HepG2 (cell line): ENCODE data around the gene TIRAP. TPM values are rescaled to one million over a fixed set of nuclear protein-coding genes. Genes with fewer than 3 reads are reported as not detected.

Experiments
- FOSL1 ChIP-seq: sonication (generic); formaldehyde crosslinking; IDR thresholded peaks from 2 replicates; pipeline ENCODE4 v1.9.0; 2021; ENCODE audit warnings: missing genetic modification reagents, borderline replicate concordance
- FOSL2 ChIP-seq: sonication (generic); formaldehyde crosslinking; IDR thresholded peaks from 2 replicates; pipeline ENCODE4 v1.4.0; 2020; ENCODE audit warnings: missing genetic modification reagents
- HNF4G ChIP-seq, 2 experiments: sonication (generic) in 1 of 2; formaldehyde crosslinking in 1 of 2; IDR thresholded peaks; 2 replicates each; pipeline versions ENCODE4 v1.4.0 to v1.6.1; 2011 to 2020; ENCODE audit warnings: borderline replicate concordance in 2 of 2, low read depth in 2 of 2, mild to moderate bottlenecking in 2 of 2, low read length in 1 of 2, missing genetic modification reagents in 1 of 2, moderate library complexity in 1 of 2
- KDM2A ChIP-seq: sonication (generic); formaldehyde crosslinking; IDR thresholded peaks from 2 replicates; pipeline ENCODE4 v1.4.0; 2020; ENCODE audit warnings: low read depth, missing genetic modification reagents, borderline replicate concordance
- MAF1 ChIP-seq: sonication (generic); formaldehyde crosslinking; IDR thresholded peaks from 2 replicates; pipeline ENCODE4 v1.5.0; 2020; ENCODE audit warnings: missing genetic modification reagents, borderline replicate concordance
- NFATC3 ChIP-seq: sonication (generic); formaldehyde crosslinking; IDR thresholded peaks from 2 replicates; pipeline ENCODE4 v1.5.1; 2020; ENCODE audit warnings: mild to moderate bottlenecking, missing genetic modification reagents
- NFKB2 ChIP-seq: sonication (generic); formaldehyde crosslinking; IDR thresholded peaks from 2 replicates; pipeline ENCODE4 v1.4.0; 2020; ENCODE audit warnings: missing genetic modification reagents, borderline replicate concordance
- RAD51 ChIP-seq: fragments of 450-650 bp; IDR thresholded peaks from 2 replicates; pipeline ENCODE4 v1.6.1; 2016; ENCODE audit warnings: borderline replicate concordance
- SALL1 ChIP-seq: sonication (generic); formaldehyde crosslinking; IDR thresholded peaks from 2 replicates; pipeline ENCODE4 v1.8.0; 2022; ENCODE audit warnings: mild to moderate bottlenecking, missing genetic modification reagents
- SALL2 ChIP-seq: sonication (generic); formaldehyde crosslinking; IDR thresholded peaks from 2 replicates; pipeline ENCODE4 v1.8.1; 2023; ENCODE audit warnings: mild to moderate bottlenecking, missing genetic modification reagents, inconsistent platforms
- SMYD3 ChIP-seq: sonication (generic); formaldehyde crosslinking; IDR thresholded peaks from 2 replicates; pipeline ENCODE4 v1.8.1; 2023; ENCODE audit warnings: mild to moderate bottlenecking, missing genetic modification reagents
- STAG1 ChIP-seq: sonication (generic); formaldehyde crosslinking; IDR thresholded peaks from 2 replicates; pipeline ENCODE4 v1.4.0; 2020; ENCODE audit warnings: missing genetic modification reagents
- TAF15 ChIP-seq: fragments of 200-400 bp; formaldehyde crosslinking; IDR thresholded peaks from one replicate; pipeline ENCODE4 v1.6.1; 2018; ENCODE audit warnings: mild to moderate bottlenecking, low read depth, low read length; ENCODE audit not compliant: poor library complexity, severe bottlenecking
- TBX2 ChIP-seq: sonication (generic); formaldehyde crosslinking; IDR thresholded peaks from 2 replicates; pipeline ENCODE4 v1.5.0; 2020; ENCODE audit warnings: missing genetic modification reagents, mild to moderate bottlenecking, borderline replicate concordance
- ZNF121 ChIP-seq: sonication (generic); formaldehyde crosslinking; IDR thresholded peaks from 2 replicates; pipeline ENCODE4 v1.5.0; 2020; ENCODE audit warnings: mild to moderate bottlenecking, missing genetic modification reagents
- ZNF251 ChIP-seq: sonication (generic); formaldehyde crosslinking; IDR thresholded peaks from 2 replicates; pipeline ENCODE4 v1.9.0; 2021; ENCODE audit warnings: mild to moderate bottlenecking, missing genetic modification reagents
- ZNF256 ChIP-seq: sonication (generic); formaldehyde crosslinking; conservative IDR thresholded peaks from 2 replicates; pipeline ENCODE4 v1.4.0; 2020; ENCODE audit warnings: missing genetic modification reagents
- ZNF451 ChIP-seq: sonication (generic); formaldehyde crosslinking; IDR thresholded peaks from 2 replicates; pipeline ENCODE4 v1.5.0; 2020; ENCODE audit warnings: mild to moderate bottlenecking, missing genetic modification reagents
- ZNF496 ChIP-seq: sonication (generic); formaldehyde crosslinking; IDR thresholded peaks from 2 replicates; pipeline ENCODE4 v1.8.1; 2023; ENCODE audit warnings: mild to moderate bottlenecking, moderate library complexity, missing genetic modification reagents; ENCODE audit not compliant: insufficient replicate concordance
- ZNF501 ChIP-seq: sonication (generic); formaldehyde crosslinking; IDR thresholded peaks from 2 replicates; pipeline ENCODE4 v1.5.1; 2020; ENCODE audit warnings: mild to moderate bottlenecking, moderate library complexity, missing genetic modification reagents
- ZNF839 ChIP-seq: sonication (generic); formaldehyde crosslinking; IDR thresholded peaks from 2 replicates; pipeline ENCODE4 v1.4.0; 2020; ENCODE audit warnings: missing genetic modification reagents, mild to moderate bottlenecking, borderline replicate concordance
- polyA plus RNA-seq, 8 experiments: library from polyadenylated mRNA; depleted of rRNA in 3 of 8; stranded (reverse) in 7 of 8; unstranded in 1 of 8; fragments of >200 nt; fragmentation: Illumina TruSeq in 4 of 8; extraction: Trizol in 4 of 8; gene quantifications; 2 replicates each; pipeline versions ENCODE4 v1.2.1 to v1.2.3, GENCODE V29; 2011 to 2016; ENCODE audit warnings: low read depth in 4 of 8, missing spikeins in 1 of 8, mixed read lengths in 1 of 8; ENCODE audit not compliant: insufficient read depth in 1 of 8
- total RNA-seq, 5 experiments: library from RNA; depleted of rRNA; stranded (reverse); fragments of >200 nt; fragmentation: Illumina TruSeq; extraction: Trizol; gene quantifications; 2 replicates each; pipeline ENCODE4 v1.2.3, GENCODE V29; 2016; ENCODE audit warnings: low read depth in 1 of 5
- TF ChIP-seq, protein P1 (sequence below): sonication (generic); formaldehyde crosslinking; IDR thresholded peaks from 2 replicates; pipeline ENCODE4 v1.9.0; 2021; ENCODE audit warnings: missing genetic modification reagents, mild to moderate bottlenecking, borderline replicate concordance
- TF ChIP-seq, protein P2 (sequence below): IDR thresholded peaks from 2 replicates; pipeline ENCODE4 v1.6.1; 2016; ENCODE audit warnings: control low read depth
- TF ChIP-seq, protein P3 (sequence below): sonication (generic); formaldehyde crosslinking; IDR thresholded peaks from 2 replicates; pipeline ENCODE4 v1.4.0; 2020; ENCODE audit warnings: missing genetic modification reagents, mild to moderate bottlenecking, borderline replicate concordance

TIRAP gene
- total and polyA plus RNA-seq, 2 of the 13 experiments (the other 11 are each of a cell fraction or from before 2014, with no cell fraction given), result 5.4 to 5.7 TPM

DNA sequence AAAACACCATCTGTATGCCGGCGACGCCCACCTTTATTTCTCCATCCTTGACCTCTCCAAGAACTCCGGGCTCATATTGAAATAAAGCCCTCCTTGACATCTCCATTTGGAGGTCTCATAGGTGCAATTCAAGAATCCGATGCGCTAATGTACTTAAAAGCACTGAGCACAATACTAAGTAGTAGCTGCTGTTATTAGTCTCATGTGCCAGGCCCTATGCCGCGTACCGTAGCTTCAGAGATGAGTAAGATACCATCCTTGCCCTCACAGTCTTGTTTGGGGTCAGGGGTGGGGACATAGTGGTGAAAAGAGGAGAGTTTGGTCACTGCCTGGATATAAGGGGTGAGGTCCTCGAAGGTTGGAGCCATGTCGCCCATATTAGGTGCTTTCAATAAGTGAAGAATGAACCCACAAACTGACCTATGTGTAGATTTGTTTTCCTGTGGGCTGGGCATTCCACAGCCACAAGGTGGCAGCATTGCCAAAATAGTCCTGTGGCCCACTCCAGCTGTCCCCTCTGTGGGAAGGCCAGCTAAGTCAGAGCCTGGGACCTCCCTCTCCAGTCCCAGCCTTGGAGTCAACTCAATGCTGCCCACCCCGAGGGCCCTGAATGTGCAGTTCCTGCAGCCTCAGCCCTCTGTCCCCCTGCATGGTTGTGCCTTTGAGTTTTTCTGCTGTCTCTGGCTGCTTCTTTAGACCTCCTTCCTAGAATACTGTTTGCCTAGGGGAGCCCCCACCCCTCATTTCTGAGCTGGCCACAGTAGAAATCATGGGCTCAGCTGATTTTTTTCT lies 27.5 kb downstream of the TIRAP start (continued):
- TF ChIP-seq ZNF251 (CRISPR knock-in tag) (no peak), SMYD3 (CRISPR knock-in tag) (no peak), NFATC3 (no peak), ZNF501 (CRISPR knock-in tag) (no peak), ZNF496 (CRISPR knock-in tag) (no peak), ZNF256 (CRISPR knock-in tag) (no peak), NFKB2 (CRISPR knock-in tag) (peak; percentile 45; the same call in 1 of the 2 replicates), TAF15 (no peak), FOSL1 (no peak), SALL2 (CRISPR knock-in tag) (0 out of 2 replicates have a peak, but pooled peaks have one; percentile 26), STAG1 (peak; percentile 92), ZNF121 (CRISPR knock-in tag) (peak; percentile 52; the same call in 1 of the 2 replicates), MAF1 (CRISPR knock-in tag) (no peak), SALL1 (CRISPR knock-in tag) (peak; percentile 10; the same call in 1 of the 2 replicates), ZNF451 (CRISPR knock-in tag) (no peak), KDM2A (CRISPR knock-in tag) (0 out of 2 replicates have a peak, but pooled peaks have one; percentile 35), FOSL2 (CRISPR knock-in tag) (peak; percentile 25; the same call in 1 of the 2 replicates), RAD51 (no peak), HNF4G (IDR thresholded peaks at IDR 0.05; ENCODE audit: borderline replicate concordance, low read depth, low read length) (no peak), HNF4G (CRISPR knock-in tag; IDR thresholded peaks at IDR 0.05; ENCODE audit: borderline replicate concordance, low read depth) (no peak), ZNF839 (CRISPR knock-in tag) (no peak), TBX2 (CRISPR knock-in tag) (peak; percentile 14; the same call in 1 of the 2 replicates)
- TF ChIP-seq, protein P1, sequence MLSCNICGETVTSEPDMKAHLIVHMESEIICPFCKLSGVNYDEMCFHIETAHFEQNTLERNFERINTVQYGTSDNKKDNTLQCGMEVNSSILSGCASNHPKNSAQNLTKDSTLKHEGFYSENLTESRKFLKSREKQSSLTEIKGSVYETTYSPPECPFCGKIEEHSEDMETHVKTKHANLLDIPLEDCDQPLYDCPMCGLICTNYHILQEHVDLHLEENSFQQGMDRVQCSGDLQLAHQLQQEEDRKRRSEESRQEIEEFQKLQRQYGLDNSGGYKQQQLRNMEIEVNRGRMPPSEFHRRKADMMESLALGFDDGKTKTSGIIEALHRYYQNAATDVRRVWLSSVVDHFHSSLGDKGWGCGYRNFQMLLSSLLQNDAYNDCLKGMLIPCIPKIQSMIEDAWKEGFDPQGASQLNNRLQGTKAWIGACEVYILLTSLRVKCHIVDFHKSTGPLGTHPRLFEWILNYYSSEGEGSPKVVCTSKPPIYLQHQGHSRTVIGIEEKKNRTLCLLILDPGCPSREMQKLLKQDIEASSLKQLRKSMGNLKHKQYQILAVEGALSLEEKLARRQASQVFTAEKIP (CRISPR knock-in tag), result no peak
- TF ChIP-seq, protein P2, sequence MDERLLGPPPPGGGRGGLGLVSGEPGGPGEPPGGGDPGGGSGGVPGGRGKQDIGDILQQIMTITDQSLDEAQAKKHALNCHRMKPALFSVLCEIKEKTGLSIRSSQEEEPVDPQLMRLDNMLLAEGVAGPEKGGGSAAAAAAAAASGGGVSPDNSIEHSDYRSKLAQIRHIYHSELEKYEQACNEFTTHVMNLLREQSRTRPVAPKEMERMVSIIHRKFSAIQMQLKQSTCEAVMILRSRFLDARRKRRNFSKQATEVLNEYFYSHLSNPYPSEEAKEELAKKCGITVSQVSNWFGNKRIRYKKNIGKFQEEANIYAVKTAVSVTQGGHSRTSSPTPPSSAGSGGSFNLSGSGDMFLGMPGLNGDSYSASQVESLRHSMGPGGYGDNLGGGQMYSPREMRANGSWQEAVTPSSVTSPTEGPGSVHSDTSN, result no peak
- TF ChIP-seq, protein P3, sequence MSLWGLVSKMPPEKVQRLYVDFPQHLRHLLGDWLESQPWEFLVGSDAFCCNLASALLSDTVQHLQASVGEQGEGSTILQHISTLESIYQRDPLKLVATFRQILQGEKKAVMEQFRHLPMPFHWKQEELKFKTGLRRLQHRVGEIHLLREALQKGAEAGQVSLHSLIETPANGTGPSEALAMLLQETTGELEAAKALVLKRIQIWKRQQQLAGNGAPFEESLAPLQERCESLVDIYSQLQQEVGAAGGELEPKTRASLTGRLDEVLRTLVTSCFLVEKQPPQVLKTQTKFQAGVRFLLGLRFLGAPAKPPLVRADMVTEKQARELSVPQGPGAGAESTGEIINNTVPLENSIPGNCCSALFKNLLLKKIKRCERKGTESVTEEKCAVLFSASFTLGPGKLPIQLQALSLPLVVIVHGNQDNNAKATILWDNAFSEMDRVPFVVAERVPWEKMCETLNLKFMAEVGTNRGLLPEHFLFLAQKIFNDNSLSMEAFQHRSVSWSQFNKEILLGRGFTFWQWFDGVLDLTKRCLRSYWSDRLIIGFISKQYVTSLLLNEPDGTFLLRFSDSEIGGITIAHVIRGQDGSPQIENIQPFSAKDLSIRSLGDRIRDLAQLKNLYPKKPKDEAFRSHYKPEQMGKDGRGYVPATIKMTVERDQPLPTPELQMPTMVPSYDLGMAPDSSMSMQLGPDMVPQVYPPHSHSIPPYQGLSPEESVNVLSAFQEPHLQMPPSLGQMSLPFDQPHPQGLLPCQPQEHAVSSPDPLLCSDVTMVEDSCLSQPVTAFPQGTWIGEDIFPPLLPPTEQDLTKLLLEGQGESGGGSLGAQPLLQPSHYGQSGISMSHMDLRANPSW (CRISPR knock-in tag), result no peak
